Activated CD4-positive, alpha-beta T cell treated with anti-CD3 and anti-CD28 coated beads, Interleukin-2, amount 50 U/mL, for 4 hours (primary cell): ENCODE results near the gene RPS6KC1.
"Not testable (repeated sequence)": the region's sequence is repeated elsewhere in the genome, so short reads cannot be mapped to it uniquely, and the experiment has no call there.

Experiments used
- DNase-seq, 2 experiments: peaks; one replicate each; pipeline ENCODE4 v3.0.0-alpha.2; 2020

Gene RPS6KC1

DNA sequence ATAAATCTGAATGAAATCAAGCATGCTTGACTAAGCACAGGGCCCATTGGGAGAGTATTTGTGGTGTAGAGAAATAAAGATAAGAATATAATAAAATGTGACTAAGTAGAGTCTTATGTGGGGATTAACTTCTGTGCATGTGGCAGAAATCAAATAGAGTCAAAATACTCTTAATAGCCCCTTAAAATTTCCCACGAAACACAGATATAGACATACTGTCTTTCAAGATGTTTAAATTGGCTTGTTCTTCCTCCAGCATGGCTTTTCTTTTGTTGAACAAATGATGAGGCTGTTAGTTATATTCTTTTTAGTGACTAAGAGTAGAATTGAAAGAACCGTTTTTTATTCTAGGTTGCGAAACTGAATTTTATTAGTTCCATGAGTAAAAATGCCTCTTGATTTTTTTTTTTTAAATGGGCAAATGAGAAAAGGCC lies 112.3 kb downstream of the RPS6KC1 start:
- no peak for DNase-seq

DNA sequence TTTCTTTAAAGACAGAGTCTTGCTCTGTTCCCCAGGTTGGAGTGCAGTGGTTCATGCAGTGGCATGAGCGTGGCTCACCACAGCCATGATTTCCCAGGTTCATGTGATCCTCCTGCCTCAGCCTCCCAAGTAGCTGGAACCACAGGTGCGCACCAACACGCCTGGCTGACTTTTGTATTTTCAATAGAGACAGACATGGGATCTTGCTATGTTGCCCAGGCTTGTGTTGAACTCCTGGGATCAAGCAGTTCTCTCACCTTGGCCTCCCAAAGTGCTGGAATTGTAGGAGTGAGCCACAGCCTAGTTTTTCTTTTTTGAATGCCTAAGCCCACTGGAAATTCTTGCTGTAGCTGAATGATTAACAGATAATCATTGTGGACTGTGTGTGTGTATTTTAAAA lies 113.5 kb downstream of the RPS6KC1 start:
- no peak for DNase-seq

DNA sequence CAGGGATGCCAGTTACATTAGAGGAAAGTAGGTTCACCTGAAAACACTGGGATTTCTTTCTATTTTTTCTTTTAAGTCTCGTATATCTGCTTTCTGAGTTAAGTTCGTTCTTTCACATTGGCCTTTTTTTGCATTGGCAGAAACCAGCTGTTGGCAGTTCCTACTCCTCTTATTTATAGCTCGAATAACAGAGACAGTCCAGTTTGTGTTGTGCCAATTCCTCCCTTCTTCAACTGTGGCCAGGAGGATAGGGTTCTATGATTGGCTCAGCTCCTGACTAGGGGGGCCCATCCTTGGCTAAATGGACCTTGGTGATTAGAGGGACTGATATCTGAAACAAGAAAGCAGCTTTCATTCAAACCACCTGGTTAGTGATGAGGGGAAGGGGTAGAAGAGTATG lies 115.8 kb downstream of the RPS6KC1 start:
- no peak for DNase-seq

DNA sequence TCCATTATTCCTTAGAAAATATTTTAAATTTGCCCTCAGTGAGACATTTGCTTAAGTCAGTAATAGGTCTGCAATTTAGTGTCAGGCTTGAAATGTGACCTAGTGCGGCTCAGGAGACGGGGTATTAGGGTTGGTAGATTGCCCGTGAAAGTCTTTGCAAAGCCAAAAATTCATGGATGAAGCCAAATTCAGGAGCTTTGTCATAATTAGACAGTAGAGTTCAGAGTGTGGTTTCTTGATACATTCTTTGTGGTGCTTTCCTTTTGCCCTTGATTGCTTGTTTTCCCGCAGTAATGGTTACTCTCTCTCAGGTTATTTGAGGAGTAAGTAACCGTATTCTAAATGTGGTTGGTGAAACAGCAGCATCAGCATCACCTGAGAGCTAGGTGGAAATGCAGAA lies 120.7 kb downstream of the RPS6KC1 start:
- no peak for DNase-seq

DNA sequence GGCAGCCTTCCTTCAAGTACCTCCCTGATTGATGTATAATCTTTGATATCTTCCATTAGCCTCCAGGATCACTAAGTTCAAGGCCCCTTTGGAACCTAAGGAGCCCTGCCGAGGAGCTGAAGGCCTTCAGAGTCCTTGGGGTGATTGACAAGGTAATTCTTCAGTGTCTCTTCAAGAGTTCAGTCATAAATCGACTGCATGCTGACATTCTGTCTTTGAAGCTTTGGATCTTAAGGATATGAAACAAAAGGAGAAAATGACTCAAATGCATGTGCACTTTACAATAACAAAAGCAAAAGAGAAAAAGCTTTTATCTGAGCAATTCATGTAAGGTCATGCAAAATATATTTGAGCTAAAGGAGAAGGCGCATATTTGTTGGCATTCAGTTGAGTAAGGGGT lies 125.3 kb downstream of the RPS6KC1 start:
- no peak for DNase-seq

DNA sequence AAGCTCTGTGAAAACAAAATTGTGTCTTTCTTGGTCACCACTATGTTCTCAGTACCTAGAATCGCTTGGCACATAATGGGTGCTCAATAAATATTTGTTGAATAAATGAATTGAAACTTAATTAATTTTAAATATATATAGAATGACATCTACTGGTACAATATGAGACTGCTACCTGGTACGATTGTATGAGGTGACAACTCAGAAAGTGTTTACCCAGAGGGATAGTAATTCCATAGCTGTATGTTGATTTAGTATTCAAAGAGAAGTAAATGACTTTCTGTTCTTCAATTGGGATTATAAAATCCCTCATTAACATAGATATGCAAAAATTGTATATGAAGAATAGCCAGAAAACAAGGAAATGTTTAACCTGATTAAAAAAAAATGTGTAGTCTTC lies 128.7 kb downstream of the RPS6KC1 start:
- no peak for DNase-seq

DNA sequence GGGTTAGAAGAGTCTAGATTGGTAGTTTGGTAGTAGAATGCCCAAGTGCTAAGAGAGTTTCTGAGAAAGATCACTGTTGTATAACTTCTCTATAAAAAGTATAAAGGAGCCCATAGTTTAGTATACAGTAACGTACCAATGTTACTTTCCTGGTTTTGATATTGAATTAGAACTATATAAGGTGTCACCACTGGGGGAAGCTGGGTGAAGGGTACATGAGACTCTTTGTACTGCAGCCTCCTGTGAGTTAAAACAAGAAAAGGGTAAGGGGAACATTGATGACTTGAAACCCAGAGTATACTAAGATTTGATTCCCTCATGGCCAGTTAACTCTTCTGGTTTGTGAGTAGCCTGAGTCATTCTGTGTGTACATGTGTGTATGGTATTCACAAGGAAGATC lies 129.8 kb downstream of the RPS6KC1 start:
- DNase-seq, result no peak

DNA sequence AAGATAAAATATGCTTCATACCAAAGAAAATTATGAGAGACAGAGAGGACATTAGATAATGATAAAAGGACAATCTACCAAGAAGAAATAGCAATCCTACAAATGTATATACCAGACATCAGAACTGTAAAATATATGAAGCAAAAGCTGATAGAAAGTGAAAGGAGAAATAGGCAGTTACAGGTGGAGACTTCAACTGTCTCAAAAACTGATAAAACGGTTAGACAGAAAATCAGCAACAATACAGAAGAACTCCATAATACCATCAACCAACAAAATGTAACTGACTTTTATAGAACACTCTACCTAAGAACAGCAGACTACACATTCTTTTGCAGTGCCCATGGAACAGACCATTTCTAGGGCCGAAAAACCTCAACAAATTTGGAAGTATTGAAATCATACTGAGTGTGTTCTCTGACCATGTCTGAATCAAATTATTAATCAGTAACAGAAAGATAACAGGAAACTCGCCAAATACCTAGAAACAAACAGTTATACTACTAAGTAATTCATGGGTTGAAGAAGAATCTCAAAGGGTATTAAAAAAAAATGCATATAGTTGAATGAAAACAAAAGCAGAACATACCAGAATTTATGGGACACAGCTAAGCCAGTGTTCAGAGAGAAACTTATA lies 132.1 kb downstream of the RPS6KC1 start:
- DNase-seq, result no peak

DNA sequence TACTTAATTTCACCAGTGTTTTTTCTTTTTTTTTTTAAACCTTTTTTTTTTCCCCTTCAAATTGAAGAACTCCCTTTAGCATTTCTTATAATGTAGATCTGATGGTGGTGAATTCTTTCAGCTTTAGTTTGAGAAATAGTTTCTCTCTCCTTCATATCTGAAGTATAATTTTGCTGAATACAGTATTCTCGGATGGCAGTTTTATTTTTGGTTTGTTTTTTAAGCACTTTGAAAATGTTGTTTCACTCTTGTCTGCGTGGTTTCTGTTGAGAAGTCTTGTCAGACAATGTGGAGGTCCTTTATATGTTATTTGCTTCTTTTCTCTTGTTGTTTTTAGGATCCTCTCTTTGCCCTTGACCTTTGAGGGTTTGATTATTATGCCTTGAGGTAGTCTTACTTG lies 135.1 kb downstream of the RPS6KC1 start:
- no peak for DNase-seq

DNA sequence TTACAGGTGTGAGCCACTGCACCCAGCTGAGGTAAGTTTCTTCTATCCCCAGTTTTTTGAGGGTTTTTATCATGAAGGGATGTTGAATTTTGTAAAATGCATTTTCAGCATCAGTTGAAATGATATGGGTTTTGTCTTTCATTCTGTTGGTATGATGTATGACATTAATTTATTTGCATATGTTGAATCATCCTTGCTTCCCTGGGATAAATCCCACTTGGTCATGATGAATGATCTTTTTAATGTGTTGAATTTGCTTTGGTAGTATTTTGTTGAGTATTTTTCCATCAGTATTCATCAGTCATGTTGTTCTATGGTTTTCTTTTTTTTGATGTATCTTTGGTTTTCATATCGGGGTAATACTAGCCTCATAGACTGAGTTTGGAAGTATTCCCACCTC lies 141.0 kb downstream of the RPS6KC1 start:
- DNase-seq, result no peak

DNA sequence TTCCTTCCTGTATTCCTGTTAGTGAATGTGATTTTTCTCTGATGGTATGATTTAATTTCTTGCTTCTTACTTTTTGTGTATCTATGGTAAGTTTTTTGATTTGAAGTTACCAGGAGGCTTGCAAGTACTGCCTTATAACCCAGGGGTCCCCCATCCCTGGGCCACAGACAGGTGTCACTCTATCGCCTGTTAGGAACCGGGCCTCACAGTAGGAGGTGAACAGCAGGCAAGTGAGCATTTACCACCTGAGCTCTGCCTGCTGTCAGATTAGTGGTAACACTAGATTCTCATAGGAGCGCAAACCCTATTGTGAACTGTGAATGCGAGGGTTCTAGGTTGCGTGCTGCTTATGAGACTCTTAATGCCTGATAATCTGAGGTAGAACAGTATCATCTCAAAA lies 143.3 kb downstream of the RPS6KC1 start:
- DNase-seq, result no peak

DNA sequence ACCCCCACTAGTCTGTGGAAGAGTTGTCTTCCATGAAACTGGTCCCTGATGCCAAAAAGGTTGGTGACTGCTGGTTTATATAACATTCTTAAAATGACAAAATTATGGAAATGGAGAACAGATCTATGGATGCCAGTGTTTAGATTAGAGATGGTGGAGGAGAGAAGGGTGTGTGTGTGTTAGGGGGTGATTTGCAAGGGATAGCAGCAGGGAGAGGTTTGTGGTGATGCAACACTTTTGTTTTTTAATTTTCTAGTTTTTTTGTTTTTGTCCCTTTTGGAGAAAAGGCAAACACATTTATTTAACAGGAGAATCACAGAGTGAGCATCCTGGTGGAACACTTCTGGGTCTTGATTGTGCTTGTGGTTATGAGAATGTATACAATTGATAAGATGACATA lies 143.8 kb downstream of the RPS6KC1 start:
- DNase-seq, result no peak

DNA sequence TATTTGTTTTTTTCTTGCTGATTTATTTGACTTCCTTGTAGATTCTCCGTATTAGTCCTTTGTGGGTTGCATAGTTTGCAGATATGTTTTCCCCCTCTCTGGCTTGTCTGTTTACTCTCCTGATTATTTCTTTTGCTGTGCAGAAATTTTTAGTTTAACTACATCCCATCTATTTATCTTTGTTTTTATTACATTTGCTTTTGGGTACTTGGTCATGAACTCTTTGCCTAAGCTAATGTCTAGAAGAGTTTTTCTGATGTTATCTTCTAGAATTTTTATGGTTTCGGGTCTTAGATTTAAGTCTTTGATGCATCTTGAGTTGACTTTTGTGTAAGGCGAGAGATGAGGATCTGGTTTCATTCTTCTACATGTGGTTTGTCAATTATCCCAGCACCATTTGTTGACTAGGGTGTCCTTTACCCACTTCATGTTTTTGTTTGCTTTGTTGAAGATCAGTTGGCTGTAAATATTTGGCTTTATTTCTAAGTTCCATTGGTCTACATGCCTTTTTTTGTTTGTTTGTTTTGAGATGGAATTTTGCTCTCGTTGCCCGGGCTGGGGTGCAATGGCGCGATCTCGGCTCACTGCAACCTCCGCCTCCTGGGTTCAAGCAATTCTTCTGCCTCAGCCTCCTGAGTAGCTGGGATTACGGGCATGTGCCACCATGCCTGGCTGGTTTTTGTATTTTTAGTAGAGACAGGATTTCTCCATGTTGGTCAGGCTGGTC lies 145.4 kb downstream of the RPS6KC1 start:
- DNase-seq, result not testable (repeated sequence)

DNA sequence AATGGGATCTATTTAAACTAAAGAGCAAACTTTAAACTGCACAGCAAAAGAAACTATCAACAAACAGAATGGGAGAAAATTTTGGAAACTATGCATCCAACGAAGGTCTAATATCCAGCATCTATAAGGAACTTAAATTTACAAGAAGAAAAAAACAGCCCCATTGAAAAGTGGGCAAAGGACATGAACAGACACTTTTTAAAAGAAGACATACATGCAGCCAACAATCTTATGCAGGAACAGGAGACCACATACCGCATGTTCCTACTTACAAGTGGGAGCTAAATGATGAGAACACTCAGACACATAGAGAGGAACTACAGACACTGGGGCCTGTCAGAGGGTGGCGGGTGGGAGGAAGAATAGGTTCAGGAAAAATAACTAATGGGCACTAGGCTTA lies 149.6 kb downstream of the RPS6KC1 start:
- DNase-seq, result no peak

DNA sequence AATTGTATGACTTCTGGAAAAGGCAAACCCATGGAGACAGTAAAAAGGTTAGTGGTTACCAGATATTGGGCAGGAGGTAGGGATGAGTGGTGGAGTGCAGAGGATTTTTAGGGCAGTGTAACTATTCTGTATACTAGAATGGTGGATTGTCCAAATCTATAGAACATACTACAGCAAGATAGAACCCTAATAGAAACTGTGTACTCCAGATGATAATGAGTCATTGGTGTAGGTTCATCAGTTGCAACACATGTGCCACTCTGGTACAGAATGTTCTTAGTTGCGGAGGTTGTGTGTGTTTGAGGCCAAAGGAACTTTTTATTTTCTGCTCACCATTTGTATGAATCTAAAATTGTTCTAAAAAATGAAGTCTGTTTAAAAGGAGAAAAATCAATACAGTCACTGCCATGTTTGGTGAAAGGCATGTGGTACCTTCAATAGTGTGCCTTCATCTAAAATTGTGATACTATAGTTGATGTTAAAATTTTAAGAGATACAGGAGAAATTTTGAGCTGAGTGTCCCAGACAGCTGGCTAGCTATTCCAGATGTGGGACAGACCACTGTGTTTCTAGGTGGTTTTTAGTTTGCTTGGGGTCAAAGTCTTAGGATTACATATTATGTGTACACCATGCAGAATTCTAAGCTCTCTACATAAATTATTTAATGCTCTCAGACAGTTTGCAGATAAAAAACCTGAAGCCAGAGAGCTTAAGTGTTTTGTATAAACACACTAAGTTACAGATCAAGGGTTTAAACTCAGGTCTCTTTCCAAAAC lies 150.5 kb downstream of the RPS6KC1 start:
- no peak for DNase-seq

DNA sequence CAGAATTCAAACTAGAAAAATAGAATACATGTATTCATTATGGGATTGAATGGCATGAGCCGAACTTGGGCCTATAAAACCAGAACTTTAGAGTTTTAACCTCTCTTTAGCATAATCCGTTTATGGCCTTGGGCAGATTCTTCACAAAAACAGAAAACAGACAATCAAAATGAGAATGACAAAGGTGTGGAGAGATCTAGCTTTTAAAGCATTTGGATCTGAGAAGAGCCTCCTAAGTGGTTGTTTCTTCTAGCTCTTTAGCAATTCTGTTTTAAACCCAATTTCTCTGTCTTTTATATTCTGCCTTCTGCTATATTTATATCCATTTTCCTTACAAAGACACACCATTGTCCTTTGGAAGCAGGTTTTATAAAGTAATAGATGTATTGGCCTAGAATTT lies 160.2 kb downstream of the RPS6KC1 start:
- no peak for DNase-seq

DNA sequence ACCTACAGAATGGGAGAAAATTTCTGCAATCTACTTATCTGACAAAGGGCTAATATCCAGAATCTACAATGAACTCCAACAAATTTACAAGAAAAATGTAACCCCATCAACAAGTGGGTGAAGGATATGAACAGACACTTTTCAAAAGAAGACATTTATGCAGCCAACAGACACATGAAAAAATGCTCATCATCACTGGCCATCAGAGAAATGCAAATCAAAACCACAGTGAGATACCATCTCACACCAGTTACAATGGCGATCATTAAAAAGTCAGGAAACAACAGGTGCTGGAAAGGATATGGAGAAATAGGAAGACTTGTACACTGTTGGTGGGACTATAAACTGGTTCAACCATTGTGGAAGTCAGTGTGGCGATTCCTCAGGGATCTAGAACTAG lies 168.0 kb downstream of the RPS6KC1 start:
- not testable (repeated sequence) for DNase-seq

DNA sequence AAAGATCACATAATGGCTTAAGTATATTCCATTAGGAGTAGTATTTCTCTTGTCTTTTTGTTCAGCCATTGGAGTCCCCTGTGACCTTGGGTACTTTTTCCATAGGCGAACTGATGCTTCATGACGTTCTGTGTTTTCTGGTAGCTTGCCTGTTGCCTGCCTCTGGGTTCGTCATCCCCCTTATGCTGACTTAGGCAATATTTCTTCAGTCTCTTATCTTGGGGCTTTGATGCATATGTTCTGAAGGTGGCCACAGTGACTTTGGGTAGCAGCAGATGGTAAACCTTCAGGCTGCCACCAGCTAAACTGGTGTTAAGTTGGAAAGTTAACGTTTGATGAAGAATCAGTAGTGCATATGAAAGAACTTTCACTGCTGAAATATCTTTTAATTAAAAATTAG lies 170.2 kb downstream of the RPS6KC1 start:
- no peak for DNase-seq

DNA sequence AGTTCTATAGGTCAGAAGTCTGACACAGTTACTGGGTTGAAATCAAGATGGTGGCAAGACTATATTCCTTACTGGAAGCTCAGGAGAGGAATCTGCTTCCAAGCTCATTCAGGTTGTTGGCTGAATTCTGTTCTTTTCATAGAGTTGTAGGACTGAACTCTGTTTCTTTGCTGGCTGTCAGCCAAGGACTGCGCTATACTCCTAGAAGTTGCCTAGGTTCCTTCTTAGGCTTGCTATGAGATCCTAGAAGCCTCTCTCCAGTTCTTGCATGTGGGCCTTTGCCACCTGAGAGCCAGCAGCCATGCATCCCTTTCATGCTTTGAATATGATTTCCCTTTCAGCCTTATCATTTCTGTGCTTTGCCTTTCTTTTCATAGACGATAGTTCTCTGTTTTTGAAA lies 176.4 kb downstream of the RPS6KC1 start:
- no peak for DNase-seq

DNA sequence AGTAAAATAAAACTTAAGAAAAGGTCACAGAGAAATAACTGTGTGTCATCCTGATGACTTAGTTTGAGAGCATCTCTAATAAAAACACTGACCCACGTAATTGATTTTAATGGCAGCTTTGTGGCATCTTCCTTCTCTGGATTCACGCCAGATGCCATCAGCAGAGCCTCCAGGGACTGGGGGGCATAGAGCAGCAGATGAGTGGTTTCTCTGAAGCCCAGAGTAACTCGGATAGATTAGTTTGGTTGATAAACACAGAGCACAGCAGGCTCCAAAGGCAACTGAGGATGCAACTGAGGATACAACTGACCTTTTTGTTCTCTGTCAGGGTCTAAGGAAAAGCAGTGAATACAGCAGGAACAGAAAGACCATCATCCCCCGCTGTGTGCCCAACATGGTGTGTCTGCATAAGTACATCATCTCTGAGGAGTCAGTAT lies 180.8 kb downstream of the RPS6KC1 start:
- DNase-seq, result no peak

DNA sequence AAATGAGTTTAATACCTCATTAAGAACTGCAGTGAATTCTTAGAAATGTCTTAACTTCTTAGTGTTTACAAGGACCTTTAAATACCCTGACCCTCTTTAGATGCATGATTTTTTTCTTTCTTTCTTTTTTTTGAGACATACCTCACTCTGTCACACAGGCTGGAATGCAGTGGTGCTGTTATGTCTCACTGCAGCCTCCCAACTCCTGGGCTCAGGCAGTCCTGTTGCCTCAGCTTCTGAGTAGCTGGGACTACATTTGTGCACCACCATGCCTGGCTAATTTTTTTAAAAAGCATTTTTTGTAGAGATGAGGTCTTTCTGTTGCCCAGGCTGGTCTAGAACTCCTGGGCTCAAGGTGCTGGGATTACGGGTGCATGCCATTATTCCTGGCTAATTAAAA lies 191.8 kb downstream of the RPS6KC1 start:
- no peak for DNase-seq

DNA sequence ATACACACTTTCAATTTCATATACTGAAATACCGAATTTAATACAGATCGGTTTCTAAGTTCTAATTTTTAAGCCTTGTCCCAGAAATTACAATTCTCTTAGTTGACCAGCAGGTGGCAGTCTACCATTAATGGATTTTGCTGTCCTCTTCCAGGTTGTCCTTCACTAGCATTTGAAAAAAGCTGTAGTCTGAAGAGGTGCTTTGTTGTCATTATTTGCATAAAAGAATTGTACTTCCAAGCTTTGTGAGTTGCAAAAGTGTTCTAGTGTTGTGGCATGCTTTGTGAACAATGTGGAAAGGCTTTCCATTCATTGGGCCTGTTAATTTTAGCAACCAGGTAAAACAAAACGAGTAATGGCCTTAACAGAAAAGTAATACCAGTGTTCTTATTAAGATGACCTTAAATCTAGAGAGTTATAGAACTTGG lies 193.6 kb downstream of the RPS6KC1 start:
- DNase-seq, result no peak

DNA sequence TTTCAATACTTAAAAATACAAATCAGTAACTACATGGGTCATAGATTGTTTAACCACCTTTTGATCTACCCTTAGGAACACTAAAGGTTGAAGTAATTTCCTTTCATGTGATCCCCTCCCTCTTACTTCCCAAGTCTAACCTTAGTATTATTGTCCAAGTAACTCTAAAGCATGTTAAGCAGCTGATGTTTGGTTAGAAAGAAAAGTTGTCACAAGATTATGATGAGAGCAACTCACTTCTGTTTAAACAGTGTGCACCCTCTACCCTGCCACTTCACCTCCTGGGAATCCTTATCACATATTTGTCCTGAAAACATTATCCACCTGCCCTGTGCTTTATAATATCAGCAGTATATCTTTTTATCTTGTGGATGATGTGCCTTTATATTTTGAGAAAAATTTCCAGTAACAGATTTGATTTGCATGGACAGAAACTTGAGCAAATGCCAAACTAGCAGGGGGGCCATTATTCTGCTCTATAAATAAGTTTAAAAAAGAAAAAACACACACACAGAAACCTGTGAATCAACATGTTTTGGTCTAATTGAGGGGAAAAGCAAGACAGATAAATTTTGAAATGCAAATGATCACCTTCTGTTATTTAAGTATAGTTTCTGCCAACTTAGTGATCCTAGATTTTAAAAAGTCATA lies 194.3 kb downstream of the RPS6KC1 start:
- no peak for DNase-seq

DNA sequence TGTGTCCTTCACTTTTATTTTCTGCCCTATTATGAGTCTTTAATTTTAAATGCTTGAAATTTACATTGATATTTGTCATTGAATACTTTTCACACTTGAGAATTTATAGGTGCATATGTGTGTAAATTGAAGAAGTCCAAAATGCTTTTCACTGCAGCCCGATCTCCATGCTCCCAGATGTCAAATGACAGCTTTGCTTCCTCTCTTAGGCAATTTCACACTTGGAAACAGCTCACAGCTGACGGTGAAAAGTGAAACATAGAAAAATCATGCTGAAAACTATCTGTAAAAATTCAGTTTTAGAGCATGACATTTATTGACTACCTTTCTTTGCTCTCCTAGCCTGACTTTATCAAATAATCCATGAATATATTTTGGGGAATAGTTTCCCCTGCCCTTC lies 196.0 kb downstream of the RPS6KC1 start:
- DNase-seq, result no peak
